H1 (cell line): ENCODE measurements around the gene EPHA2. TPM values are rescaled to one million over a fixed set of nuclear protein-coding genes. Genes with fewer than 3 reads are reported as not detected.

ENCODE experiments used
- CTCF ChIA-PET: fragments of 300-600 bp; sonication (Branson Sonifier 250); formaldehyde crosslinking; loops from one replicate; lab custom pipeline; 2021; ENCODE audit not compliant: partially characterized antibody; lab: Charles Lee
- POLR2A ChIA-PET: fragments of 300-600 bp; sonication (Branson Sonifier 250); formaldehyde crosslinking; loops from one replicate; lab custom pipeline; 2021; ENCODE audit warnings: inconsistent platforms; ENCODE audit not compliant: partially characterized antibody; lab: Charles Lee
- DNase-seq, 2 experiments: peaks; one replicate each; pipeline versions ENCODE4 v3.0.0 to v3.0.0-alpha.2; 2010 to 2022; ENCODE audit warnings: low spot score in 2 of 2, low read depth in 1 of 2, mixed read lengths in 1 of 2
- FAIRE-seq: peaks from 2 replicates; lab custom pipeline; 2011; peaks lifted over from hg19 to GRCh38; lab: Jason Lieb, UNC
- H2AFZ ChIP-seq: 2 replicates; pipeline ENCODE4 v1.8.1; 2012; ENCODE audit warnings: low read length, inconsistent platforms
- H2AK5ac ChIP-seq: 2 replicates; pipeline ENCODE4 v1.6.1; 2013; ENCODE audit warnings: low read depth, low read length
- H2BK120ac ChIP-seq: replicated peaks from 2 replicates; pipeline ENCODE3; 2013; ENCODE audit warnings: low read depth, low read length, inconsistent platforms
- H2BK12ac ChIP-seq: 2 replicates; pipeline ENCODE4 v1.6.1; 2013; ENCODE audit warnings: low read depth, low read length
- H2BK15ac ChIP-seq: 2 replicates; pipeline ENCODE4 v1.6.1; 2013; ENCODE audit warnings: low read length
- H2BK20ac ChIP-seq: 2 replicates; pipeline ENCODE4 v1.6.1; 2013; ENCODE audit warnings: low read length
- H2BK5ac ChIP-seq: 2 replicates; pipeline ENCODE4 v1.6.1; 2013; ENCODE audit warnings: low read depth, low read length
- H3K14ac ChIP-seq: 2 replicates; pipeline ENCODE4 v1.6.1; 2013; ENCODE audit warnings: inconsistent platforms; ENCODE audit not compliant: insufficient read length
- H3K18ac ChIP-seq: 2 replicates; pipeline ENCODE4 v1.6.1; 2013; ENCODE audit warnings: low read length; ENCODE audit errors: extremely low read depth
- H3K23ac ChIP-seq: 2 replicates; pipeline ENCODE4 v1.6.1; 2013; ENCODE audit warnings: inconsistent platforms; ENCODE audit not compliant: insufficient read length
- H3K23me2 ChIP-seq: 2 replicates; pipeline ENCODE4 v1.6.1; 2013; ENCODE audit warnings: low read depth, low read length
- H3K27ac ChIP-seq: 2 replicates; pipeline ENCODE4 v1.6.1; 2011; ENCODE audit warnings: low read depth, low read length, inconsistent platforms
- H3K27me3 ChIP-seq, 4 experiments: replicated peaks in 1 of 4; 1 replicate in 1 of 4; 2 replicates in 3 of 4; pipeline versions ENCODE4 v1.6.1 to v1.8.1; 2011 to 2013; ENCODE audit warnings: low read length in 3 of 4, mild to moderate bottlenecking in 3 of 4, inconsistent platforms in 2 of 4, mixed read lengths in 2 of 4, moderate library complexity in 1 of 4; ENCODE audit not compliant: control insufficient read depth in 3 of 4, insufficient read depth in 3 of 4; ENCODE audit errors: extremely low read depth in 1 of 4
- H3K36me3 ChIP-seq, 4 experiments: 2 replicates each; pipeline versions ENCODE4 v1.6.1 to v1.8.1; 2011 to 2013; ENCODE audit warnings: mild to moderate bottlenecking in 4 of 4, low read length in 3 of 4, moderate library complexity in 2 of 4, control low read depth in 1 of 4, inconsistent platforms in 1 of 4; ENCODE audit not compliant: insufficient read depth in 4 of 4, control insufficient read depth in 2 of 4
- H3K4ac ChIP-seq: replicated peaks from 2 replicates; pipeline ENCODE3; 2013; ENCODE audit warnings: low read length, low read depth, mixed read lengths, inconsistent platforms; ENCODE audit not compliant: insufficient read length
- H3K4me1 ChIP-seq, 4 experiments: replicated peaks in 1 of 4; 1 replicate in 1 of 4; 2 replicates in 3 of 4; pipeline versions ENCODE4 v1.6.1 to v1.8.1; 2011 to 2013; ENCODE audit warnings: low read length in 3 of 4, inconsistent platforms in 2 of 4, mixed read lengths in 1 of 4; ENCODE audit not compliant: insufficient read depth in 4 of 4, control insufficient read depth in 3 of 4
- H3K4me2 ChIP-seq, 2 experiments: 2 replicates each; pipeline versions ENCODE4 v1.6.1 to v1.8.1; 2011 to 2013; ENCODE audit warnings: low read depth in 2 of 2, low read length in 2 of 2, control low read depth in 1 of 2, inconsistent platforms in 1 of 2, mild to moderate bottlenecking in 1 of 2; ENCODE audit not compliant: insufficient read depth in 1 of 2
- H3K4me3 ChIP-seq, 4 experiments: fragments of 200-600, 300-600 bp in 1 of 4; sonication (generic), shearing (Covaris generic), sonication (Bioruptor Twin) in 1 of 4; 2 replicates each; pipeline versions ENCODE4 v1.5.1 to v1.8.1; 2011 to 2016; ENCODE audit warnings: low read length in 4 of 4, low read depth in 3 of 4, control low read depth in 2 of 4, inconsistent platforms in 2 of 4, mild to moderate bottlenecking in 2 of 4, mixed read lengths in 1 of 4, moderate library complexity in 1 of 4; ENCODE audit not compliant: insufficient read depth in 2 of 4; ENCODE audit errors: extremely low read depth in 1 of 4
- H3K56ac ChIP-seq: replicated peaks from 2 replicates; pipeline ENCODE3; 2013; ENCODE audit warnings: low read depth, mild to moderate bottlenecking, mixed read lengths, low read length, inconsistent platforms; ENCODE audit not compliant: insufficient read length
- H3K79me1 ChIP-seq: 2 replicates; pipeline ENCODE4 v1.6.1; 2013; ENCODE audit warnings: low read depth, low read length, control low read depth
- H3K79me2 ChIP-seq, 2 experiments: 2 replicates each; pipeline versions ENCODE4 v1.6.1 to v1.8.1; 2012 to 2013; ENCODE audit warnings: low read length in 2 of 2, mild to moderate bottlenecking in 2 of 2, inconsistent platforms in 1 of 2; ENCODE audit not compliant: insufficient read depth in 2 of 2, control insufficient read depth in 1 of 2
- H3K9ac ChIP-seq, 4 experiments: replicated peaks in 1 of 4; 1 replicate in 1 of 4; 2 replicates in 3 of 4; pipeline versions ENCODE4 v1.6.1 to v1.8.1; 2011 to 2013; ENCODE audit warnings: low read depth in 3 of 4, low read length in 3 of 4, control low read depth in 2 of 4, mild to moderate bottlenecking in 2 of 4, moderate library complexity in 2 of 4, inconsistent platforms in 1 of 4; ENCODE audit errors: extremely low read depth in 1 of 4
- H3K9me3 ChIP-seq, 2 experiments: 2 replicates each; pipeline versions ENCODE4 v1.6.1 to v1.8.1; 2012 to 2013; ENCODE audit warnings: mild to moderate bottlenecking in 2 of 2, moderate library complexity in 2 of 2, control low read depth in 1 of 2, inconsistent platforms in 1 of 2, low read depth in 1 of 2, low read length in 1 of 2, mixed read lengths in 1 of 2; ENCODE audit not compliant: insufficient read depth in 2 of 2
- H4K20me1 ChIP-seq, 2 experiments: replicated peaks in 1 of 2; 2 replicates each; pipeline versions ENCODE3 to v1.8.1; 2011 to 2013; ENCODE audit warnings: inconsistent platforms in 2 of 2, low read length in 2 of 2, mild to moderate bottlenecking in 1 of 2; ENCODE audit not compliant: insufficient read depth in 2 of 2, control insufficient read depth in 1 of 2
- H4K5ac ChIP-seq: 2 replicates; pipeline ENCODE4 v1.6.1; 2013; ENCODE audit warnings: low read length, low read depth, mixed read lengths, inconsistent platforms; ENCODE audit not compliant: insufficient read length
- H4K8ac ChIP-seq: 2 replicates; pipeline ENCODE4 v1.8.0; 2013; ENCODE audit warnings: mild to moderate bottlenecking, moderate library complexity, low read length, inconsistent platforms; ENCODE audit not compliant: insufficient read depth; ENCODE audit errors: extremely low read depth
- H4K91ac ChIP-seq: replicated peaks from 2 replicates; pipeline ENCODE3; 2013; ENCODE audit warnings: low read length, mixed read lengths, inconsistent platforms; ENCODE audit not compliant: insufficient read length
- BRCA1 ChIP-seq: IDR thresholded peaks from 2 replicates; pipeline ENCODE4 v1.6.1; 2012; ENCODE audit warnings: low read depth, low read length, improper control_type of control experiment
- WGBS, 2 experiments: shearing (Covaris generic) in 1 of 2; methylation state at CpG; one replicate each; pipeline versions ENCODE4 v1.1.6 to v1.1.7; 2013 to 2015; ENCODE audit warnings: low lambda C conversion rate in 2 of 2, mixed read lengths in 2 of 2, inconsistent platforms in 1 of 2, low coverage in 1 of 2, missing lambda C conversion rate in 1 of 2; ENCODE audit not compliant: insufficient replicate concordance in 2 of 2, insufficient coverage in 1 of 2, insufficient read length in 1 of 2; ENCODE audit errors: extremely low coverage in 1 of 2, missing lambda C conversion rate in 1 of 2; 5-methylcytosine and 5-hydroxymethylcytosine counted together
- polyA plus RNA-seq, 7 experiments: library from polyadenylated mRNA; depleted of rRNA in 3 of 7; stranded (reverse) in 5 of 7; unstranded in 2 of 7; fragments of >200 nt in 5 of 7; fragments of 200-250 nt in 2 of 7; gene quantifications; 1 replicate in 5 of 7; 2 replicates in 1 of 7; 4 replicates in 1 of 7; pipeline versions ENCODE4 v1.2.1 to v1.2.3, GENCODE V29; 2011 to 2013; ENCODE audit warnings: missing spikeins in 2 of 7, mixed read lengths in 2 of 7
- total RNA-seq: library from RNA; stranded (reverse); fragmentation: NEBNext Ultra II Directional; extraction: Animal tissue kit (Norgen Biotek cat#: 25700); gene quantifications from 2 replicates; pipeline ENCODE4 v1.2.1, GENCODE V29; 2021

Gene EPHA2
- total and polyA plus RNA-seq, 2 of the 8 experiments (the other 6 are each of a cell fraction or from before 2014, with no cell fraction given): 26.8 to 33.6 TPM

GRCh38 chr1:16166117-16166516 is 10.2 kb upstream of the EPHA2 start:
- Histone ChIP-seq H4K20me1 (no peaks in the 10 kb centered on the region), H2BK15ac (peak overlapping the region; percentile 29), H2BK5ac (no peak overlapping the region; the same call in 1 of the 2 replicates), H3K56ac (no peak overlapping the region), H2AK5ac (no peak overlapping the region), H2BK20ac (no peak overlapping the region), H4K91ac (peak overlapping the region; percentile 57), H3K23me2 (peaks cover 4% of the 10 kb centered on the region; the same call in 1 of the 2 replicates), H4K5ac (no peak overlapping the region), H3K79me1 (no peaks in the 10 kb centered on the region), H3K27me3 (no peaks in the 10 kb centered on the region; a peak in 2 of 7 replicates), H3K4me2 (no peak overlapping the region), H3K4ac (no peak overlapping the region), H3K4me3 (no peak overlapping the region), H3K23ac (no peak overlapping the region), H3K9me3 (no peaks in the 10 kb centered on the region), H3K79me2 (no peaks in the 10 kb centered on the region), H4K8ac (no peak overlapping the region; the same call in 1 of the 2 replicates), H2AFZ (no peak overlapping the region), H2BK120ac (no peak overlapping the region), H3K27ac (no peak overlapping the region), H3K14ac (no peak overlapping the region), H3K18ac (no peak overlapping the region), H3K4me1 (peaks cover 8 to 25% (median 11%) of the 10 kb centered on the region in 4 experiments), H3K36me3 (no peaks in the 10 kb centered on the region), H2BK12ac (peak overlapping the region; percentile 84; the same call in 1 of the 2 replicates), H3K9ac (no peak overlapping the region)
- no peak for TF ChIP-seq BRCA1
- 53% methylated on average over 2 of the region's 2 CpGs; no CpG with 5 or more reads in 1 of the 2 experiments for WGBS, 2 experiments
- no peak for DNase-seq
- no peak for FAIRE-seq
- CTCF ChIA-PET: interaction anchor here (0.6 to 6.8 kb wide), 7 partner anchors 13 to 213 kb away, joined by 3 to 70 read pairs (median 5); partner anchors contain the start of gene EPHA2
- POLR2A ChIA-PET: interaction anchor here (0.7 to 9.1 kb wide), 6 partner anchors 9 to 51 kb away, joined by 3 to 104 read pairs (median 4); partner anchors contain the start of gene EPHA2
